Right lobe of liver (tissue), 4 donors: ENCODE data around the gene RIT2.

Experiments
- CTCF ChIP-seq, 4 donors: fragments of 200-600 bp in 3 of 4; fragments of 450-650 bp in 1 of 4; IDR thresholded peaks; one replicate each; pipeline versions ENCODE4 v1.5.1 to v1.8.0; 2016 to 2022; ENCODE audit warnings: antibody characterized with exemption in 4 of 4, mild to moderate bottlenecking in 2 of 4
- POLR2A ChIP-seq: fragments of 450-650 bp; IDR thresholded peaks from one replicate; pipeline ENCODE4 v1.6.1; 2017; ENCODE audit warnings: antibody characterized with exemption, mild to moderate bottlenecking
- donor health status: DM: no; HTN: no; CAD: no.
- donor health status: DM: no; HTN: no; CAD: no.
- donor health status: DM: no; HTN: yes; CAD: no.

DNA sequence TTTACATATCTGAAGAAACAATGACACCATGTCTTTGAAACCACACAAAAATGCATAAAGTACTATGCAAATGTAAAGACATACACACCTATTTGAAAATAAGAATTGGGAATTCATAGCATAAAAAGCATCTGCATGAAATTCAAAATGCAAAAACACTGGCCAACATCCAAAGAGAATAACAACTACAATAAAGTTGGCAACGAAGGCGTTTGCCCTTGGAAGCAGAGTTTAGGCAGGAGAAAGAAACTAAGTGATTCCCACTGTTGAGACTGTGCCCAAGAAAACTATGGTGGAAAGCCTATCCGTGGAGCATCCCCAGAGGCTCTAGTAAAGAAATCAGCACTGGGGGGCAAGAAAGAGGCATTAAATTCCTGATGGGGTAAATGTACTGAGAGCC, 292.8 kb downstream of the RIT2 start:
- TF ChIP-seq CTCF (IDR thresholded peaks at IDR 0.05) (no peak), POLR2A (no peak)
